22Rv1 (cell line): ENCODE results near the gene COX19.

ENCODE experiments used
- ZFX ChIP-seq: fragments of 450-650 bp; IDR thresholded peaks from 2 replicates; pipeline ENCODE4 v1.6.1; 2017; ENCODE audit warnings: antibody characterized with exemption, borderline replicate concordance
- TF ChIP-seq, protein P1 (sequence below): fragments of 450-650 bp; IDR thresholded peaks from 2 replicates; pipeline ENCODE4 v1.5.1; 2017; ENCODE audit warnings: mild to moderate bottlenecking

DNA sequence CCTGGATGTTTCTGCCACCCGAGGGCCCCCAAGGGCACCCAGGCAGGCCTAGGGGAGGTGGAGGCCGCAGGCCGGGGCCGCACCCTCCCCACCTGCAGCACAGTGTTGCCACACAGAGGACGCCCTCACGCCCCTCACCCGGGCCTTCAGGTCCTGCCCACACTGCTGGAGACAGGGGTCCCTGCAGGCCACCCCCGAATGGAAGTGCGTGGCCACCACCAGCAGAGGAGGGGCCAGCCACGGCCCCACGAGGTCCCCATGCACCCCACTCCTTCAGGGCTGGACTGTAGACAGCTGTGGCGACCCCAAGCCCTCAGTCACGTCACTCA lies 56.3 kb downstream of the COX19 start:
- TF ChIP-seq, protein P1, sequence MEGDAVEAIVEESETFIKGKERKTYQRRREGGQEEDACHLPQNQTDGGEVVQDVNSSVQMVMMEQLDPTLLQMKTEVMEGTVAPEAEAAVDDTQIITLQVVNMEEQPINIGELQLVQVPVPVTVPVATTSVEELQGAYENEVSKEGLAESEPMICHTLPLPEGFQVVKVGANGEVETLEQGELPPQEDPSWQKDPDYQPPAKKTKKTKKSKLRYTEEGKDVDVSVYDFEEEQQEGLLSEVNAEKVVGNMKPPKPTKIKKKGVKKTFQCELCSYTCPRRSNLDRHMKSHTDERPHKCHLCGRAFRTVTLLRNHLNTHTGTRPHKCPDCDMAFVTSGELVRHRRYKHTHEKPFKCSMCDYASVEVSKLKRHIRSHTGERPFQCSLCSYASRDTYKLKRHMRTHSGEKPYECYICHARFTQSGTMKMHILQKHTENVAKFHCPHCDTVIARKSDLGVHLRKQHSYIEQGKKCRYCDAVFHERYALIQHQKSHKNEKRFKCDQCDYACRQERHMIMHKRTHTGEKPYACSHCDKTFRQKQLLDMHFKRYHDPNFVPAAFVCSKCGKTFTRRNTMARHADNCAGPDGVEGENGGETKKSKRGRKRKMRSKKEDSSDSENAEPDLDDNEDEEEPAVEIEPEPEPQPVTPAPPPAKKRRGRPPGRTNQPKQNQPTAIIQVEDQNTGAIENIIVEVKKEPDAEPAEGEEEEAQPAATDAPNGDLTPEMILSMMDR, result no peak
- no peak for TF ChIP-seq ZFX
